GM19099 (cell line): ENCODE data around the gene KCNIP4.

Source experiments
- POLR2A ChIP-seq: IDR thresholded peaks from 3 replicates; pipeline ENCODE4 v1.6.1; 2011; ENCODE audit warnings: low read depth; ENCODE audit not compliant: insufficient read length; ENCODE audit errors: extremely low read depth

The KCNIP4 gene

DNA sequence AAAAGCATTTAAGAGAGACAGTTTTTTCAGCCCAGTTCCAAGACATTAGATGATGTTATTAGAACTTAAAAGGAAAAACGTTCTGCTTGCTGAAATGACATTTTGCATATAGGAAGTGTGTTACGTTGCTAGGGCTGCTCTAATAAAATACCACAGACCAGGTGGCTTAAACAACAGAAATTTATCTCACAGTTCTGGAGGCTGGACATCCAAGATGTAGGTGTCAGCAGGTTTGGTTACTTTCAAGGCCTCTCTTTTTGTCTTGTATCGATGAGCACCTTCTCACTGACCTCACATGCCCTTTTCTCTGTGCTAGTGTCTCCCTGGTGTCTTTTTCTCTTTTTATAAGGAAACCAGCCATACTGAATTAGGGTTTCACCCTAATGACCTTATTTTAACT, 1043.6 kb downstream of the KCNIP4 start:
- no peak for TF ChIP-seq POLR2A

DNA sequence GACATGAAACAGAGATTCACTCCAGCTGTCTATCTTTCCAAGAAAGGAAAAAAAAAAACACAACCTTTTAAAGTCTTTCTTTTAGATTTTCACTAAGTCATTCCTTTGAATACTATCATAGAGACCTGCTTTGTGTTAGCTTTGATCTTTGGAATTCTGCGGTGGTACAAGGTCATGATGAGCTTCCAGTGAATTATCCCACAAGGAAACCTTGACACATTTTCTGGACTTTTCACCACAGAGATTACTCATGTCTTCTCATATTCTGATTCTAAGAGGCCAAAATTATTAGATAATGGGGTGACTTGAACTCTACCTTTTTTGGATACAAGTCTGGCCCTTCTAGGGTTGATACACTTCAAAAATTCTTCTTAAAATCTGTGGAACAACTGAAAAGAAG, 1046.7 kb downstream of the KCNIP4 start:
- no peak for TF ChIP-seq POLR2A

DNA sequence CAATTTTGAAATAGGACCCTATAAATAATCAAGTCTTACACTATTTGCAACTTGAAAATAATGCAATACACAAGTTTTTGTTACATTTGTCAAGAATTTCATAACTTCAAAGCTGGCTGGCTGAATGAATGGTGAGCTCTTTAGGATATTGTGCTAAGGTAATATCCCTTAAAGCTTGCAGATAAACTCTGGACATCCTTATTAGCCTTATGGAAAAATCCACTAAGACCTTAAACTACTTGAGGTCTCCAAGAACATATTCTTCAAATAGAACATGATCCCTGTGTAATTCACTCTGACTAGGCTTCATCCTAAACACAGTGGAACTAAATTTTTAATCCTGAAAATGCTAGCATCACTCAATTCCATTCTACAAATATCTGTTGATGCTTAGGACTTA, 1049.0 kb downstream of the KCNIP4 start:
- no peak for TF ChIP-seq POLR2A

DNA sequence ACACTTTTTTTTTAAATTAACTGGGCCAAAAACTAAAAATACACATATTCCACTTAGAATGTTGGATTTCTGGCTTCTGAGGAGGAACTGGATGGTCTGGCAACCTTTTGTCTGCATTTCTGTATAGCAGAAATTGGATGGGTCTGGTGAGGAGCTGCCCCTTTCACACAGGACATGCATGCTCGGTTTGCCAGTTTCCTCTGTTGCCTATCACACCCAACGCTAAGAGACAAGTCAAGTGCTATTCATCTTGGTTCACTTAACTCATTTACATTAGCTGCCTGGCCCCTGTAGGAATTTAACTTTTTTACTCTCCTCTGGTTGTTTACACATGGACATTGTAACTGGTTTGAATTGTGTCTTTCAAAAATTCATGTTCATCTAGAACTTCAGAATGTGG, 1052.6 kb downstream of the KCNIP4 start:
- TF ChIP-seq POLR2A, result no peak

DNA sequence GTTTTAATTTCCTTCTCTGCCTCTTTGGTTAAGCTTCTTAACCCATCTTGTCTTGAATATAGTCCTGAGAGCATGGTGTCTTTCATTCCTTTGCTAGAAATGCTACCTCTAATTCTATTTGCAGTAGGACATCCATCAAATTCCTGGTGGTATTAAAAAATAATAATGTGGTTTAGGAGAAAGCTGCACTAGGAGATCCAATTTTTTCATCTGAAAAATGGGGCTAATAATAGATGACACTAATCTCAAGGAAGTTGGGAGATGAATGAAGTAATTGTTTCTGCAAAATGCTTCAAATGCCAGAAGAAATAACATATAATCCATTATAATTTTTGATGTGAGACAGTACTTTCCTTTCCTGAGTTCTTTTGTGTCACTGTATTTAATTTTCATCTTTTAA, 1053.4 kb downstream of the KCNIP4 start:
- TF ChIP-seq POLR2A, result no peak

DNA sequence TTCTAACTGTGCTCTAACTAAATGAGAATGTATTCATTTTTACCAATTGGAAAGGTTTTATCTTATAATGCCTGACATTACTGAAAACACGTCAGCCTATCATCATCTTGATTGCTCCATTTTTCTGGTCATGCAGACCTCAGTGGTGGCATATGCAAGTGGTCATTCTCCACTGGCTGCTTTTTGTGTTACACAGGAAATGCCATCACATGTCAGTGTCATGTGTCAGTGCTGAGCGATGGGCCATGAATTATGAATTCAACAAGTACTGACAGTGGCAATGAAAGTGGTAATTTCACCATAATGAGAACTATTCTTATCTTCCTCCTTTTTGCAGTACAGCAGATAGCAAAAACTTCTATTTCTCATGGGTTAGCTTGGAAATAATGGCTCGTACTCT, 1057.8 kb downstream of the KCNIP4 start:
- no peak for TF ChIP-seq POLR2A

DNA sequence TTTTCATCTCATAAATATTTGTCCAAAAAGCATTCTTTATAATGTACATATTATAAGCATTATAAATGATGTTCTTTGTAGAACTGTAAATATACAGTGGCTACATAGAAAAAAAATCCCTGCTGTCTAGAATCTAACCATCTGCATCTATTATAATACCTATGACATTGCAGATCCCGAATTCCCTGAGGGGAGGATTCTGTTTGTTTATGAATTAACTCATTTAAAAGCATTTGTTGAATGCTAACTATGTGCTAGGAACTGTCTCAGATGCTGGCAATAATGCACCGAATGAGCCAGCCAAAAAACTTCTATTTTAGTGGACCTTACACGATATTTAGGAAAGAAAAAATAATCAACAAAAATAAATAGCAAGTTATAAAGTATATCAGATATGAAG, 1058.7 kb downstream of the KCNIP4 start:
- TF ChIP-seq POLR2A, result no peak

DNA sequence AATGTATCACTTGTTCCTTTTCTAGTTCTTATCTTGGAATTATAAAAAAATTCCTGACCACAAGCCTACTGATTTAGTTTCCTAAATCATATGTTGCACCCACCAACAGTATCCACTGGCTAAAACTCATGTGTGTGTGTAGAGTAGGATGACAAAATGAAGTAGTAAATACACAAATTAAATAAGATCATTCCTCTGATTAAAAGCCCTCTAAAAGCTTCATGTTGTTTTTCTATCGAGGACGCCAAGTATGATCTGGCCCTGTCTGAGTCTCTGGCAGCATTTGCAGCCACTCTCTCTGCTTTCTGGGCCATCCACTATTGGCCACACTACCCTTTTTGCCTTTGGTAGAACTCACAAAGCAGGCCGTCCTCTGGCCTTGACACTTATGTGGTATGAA, 1064.9 kb downstream of the KCNIP4 start:
- no peak for TF ChIP-seq POLR2A

DNA sequence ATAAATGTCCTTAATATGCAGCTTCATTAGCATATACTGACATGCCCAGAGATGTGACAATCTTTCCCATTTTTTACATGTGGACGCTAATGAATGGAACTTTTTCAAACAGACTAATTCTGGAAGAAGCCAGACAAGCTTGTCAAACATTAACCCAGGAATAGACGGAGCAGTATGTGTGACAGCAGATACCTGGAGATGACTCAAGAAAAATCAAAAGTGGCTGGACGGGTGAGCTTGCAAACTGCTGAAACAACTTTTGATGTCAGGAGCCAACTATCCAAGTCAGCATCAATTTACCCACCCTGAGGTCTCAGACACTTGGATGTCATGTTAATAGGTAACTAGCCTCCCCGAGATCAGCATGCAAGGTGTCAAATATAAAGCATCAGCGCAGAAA, 1065.3 kb downstream of the KCNIP4 start:
- TF ChIP-seq POLR2A, result no peak

DNA sequence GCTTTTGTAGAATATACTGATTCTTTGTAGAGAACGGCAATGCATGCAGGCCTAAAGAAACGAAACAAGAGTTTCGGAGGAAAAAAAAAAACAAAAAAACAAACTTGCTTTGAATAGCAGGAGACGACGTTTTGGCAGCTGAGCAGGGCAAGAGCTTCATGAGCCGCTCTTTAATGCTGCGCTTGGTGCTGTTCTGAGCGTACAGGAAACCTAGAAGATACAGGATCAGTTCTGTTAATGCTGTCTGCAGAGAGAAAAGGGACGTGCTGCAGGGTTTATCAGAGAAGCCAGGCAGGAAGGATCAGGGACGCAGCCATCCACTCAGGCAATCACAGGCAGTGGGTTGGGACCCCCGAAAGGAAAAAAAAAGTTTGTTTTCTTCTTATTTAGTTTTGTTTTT, 1066.1 kb downstream of the KCNIP4 start:
- no peak for TF ChIP-seq POLR2A

DNA sequence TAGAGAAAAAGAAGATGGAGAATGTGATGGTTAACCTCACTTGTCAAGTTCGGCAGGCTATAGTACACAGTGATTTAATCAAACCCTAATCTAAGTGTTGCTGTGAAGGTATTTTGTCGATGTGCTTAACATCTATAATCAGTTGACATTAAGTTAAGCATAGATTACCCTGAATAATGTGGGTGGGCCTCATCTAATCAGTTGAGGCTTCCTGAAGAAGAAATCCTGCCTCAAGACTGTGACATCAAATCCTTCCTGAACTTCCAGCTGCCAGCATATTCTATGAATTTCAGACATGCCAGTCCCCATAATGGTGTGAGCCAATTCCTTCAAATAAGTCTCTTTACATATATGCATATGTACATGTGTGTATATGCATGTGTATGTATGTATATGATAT, 1066.9 kb downstream of the KCNIP4 start:
- TF ChIP-seq POLR2A, result no peak

DNA sequence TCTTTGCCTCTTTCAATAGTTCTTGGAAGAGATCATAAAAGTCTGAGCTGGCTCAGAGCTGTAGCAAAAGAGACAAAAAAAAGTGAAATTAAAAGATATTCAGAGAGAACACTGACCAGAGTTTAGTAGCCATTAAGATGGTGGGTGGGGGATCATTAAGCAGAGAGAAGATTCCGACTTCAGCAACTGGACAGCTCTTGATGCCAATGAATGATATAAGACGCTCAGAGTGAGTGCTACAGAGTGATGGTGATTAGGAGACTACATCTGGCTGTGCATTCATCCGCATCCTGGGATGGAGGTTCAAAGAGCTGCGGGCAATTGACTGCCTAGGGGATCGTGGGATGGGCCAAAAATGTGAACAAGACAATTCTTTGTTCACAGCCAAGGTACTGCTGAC, 1069.8 kb downstream of the KCNIP4 start:
- no peak for TF ChIP-seq POLR2A

DNA sequence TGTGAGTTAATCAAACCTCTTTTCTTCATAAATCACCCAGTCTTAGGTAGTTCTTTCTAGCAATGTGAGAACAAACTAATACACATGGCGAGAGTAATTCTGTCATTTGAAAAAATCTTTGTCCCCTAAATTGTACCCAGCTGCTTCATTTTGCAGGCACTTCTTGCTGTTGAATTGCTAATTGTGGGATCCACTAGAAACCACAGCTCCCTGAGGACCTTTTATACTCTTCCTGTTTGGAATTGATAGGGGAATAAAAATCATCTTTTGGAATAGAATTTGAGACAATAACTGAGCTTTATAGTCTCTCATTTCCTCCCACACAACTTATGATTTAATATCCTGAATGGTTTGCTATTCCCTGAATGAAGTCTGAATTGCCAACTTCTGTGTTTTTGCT, 1078.1 kb downstream of the KCNIP4 start:
- TF ChIP-seq POLR2A, result no peak

DNA sequence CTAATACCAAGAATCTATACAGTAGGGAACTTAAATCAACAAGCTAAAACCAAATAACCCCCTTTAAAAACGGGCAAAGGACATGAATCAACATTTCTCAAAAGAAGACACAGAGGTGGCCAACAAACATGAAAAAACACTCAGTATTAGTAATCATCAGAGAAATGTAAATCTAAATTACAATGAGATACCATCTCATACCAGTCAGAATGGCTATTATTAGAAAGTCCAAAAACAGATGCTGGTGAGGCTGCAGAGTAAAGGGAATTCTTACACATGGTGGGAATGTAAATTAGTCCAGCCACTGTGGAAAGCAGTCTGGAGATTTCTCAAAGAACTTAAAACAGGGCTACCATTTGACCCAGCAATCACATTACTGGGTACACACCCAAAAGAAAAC, 1080.5 kb downstream of the KCNIP4 start:
- no peak for TF ChIP-seq POLR2A

DNA sequence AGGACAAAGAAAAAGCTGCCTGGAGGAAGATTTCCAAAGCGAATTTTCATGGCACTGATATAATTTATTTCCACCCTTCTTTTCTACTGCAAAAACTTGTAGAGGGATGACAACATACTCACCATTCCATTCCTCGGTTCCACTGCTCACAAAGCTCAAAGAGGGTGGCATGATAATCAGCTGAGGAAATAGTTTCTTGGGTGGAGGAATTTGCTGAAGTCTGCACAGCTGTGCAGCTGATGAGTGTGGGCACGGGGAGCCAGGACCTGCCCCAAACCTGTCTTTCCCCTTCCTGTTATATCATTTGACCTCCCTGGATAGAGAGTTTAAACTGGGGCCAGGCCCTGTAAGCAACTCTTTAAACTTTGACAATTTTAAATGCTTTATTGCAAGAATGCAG, 1087.7 kb downstream of the KCNIP4 start:
- TF ChIP-seq POLR2A, result no peak

DNA sequence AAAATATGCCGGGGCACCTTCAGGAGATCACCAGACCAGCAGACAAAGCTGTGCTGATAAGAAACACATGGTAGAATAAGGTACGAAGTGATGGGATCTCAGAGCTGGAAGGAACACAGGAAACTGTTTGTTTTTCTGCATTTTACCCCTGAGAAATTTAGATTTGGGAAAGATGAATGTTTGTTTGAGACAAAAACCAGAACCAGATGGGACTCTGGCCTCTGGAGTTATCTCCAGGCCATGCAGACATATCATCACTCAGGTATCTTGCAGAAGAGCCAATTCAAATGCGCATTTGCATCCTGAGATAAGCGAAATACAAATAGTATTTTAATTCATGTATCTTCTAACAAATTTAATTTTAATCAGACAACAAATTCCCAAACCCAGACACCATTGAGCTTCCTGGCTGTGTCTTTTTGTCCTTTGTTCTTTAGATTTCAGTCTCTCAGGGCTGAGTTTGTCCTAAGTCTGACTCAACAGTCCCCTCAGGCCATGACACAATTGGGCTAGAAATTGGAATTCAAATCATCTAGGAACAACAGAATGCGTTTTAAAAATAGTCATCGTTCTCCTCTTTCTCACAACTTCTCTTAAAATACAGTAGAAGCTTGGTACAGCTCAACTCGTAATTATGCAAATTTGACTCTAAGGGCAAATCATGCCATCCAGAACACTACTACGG, 1089.3 kb downstream of the KCNIP4 start:
- TF ChIP-seq POLR2A, result no peak

DNA sequence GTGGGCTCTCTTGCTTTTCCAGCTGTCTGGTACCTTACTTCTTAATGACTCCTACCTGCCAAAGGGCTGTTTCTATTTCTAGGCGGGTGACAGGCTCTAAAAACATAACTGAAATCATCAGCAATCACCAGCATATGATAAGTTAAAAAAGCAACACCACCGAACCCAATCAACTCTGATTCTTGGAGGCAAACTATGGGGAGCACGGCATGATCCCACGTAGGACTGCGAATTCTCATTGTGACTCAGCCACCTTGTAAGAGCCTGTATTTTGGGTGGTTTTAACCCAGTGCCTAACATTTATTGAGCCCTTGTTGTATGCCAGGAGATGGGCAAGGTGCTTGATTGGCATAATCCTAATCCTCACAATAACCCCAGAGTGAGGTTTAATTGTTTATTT, 1091.5 kb downstream of the KCNIP4 start:
- no peak for TF ChIP-seq POLR2A
